ENCODE data around the gene GTPBP6. TPM values are rescaled to one million over a fixed set of nuclear protein-coding genes. Genes with fewer than 3 reads are reported as not detected.

GTPBP6 gene
- total RNA-seq, 1 experiment from 2014 or later, result 41.6 TPM

DNA sequence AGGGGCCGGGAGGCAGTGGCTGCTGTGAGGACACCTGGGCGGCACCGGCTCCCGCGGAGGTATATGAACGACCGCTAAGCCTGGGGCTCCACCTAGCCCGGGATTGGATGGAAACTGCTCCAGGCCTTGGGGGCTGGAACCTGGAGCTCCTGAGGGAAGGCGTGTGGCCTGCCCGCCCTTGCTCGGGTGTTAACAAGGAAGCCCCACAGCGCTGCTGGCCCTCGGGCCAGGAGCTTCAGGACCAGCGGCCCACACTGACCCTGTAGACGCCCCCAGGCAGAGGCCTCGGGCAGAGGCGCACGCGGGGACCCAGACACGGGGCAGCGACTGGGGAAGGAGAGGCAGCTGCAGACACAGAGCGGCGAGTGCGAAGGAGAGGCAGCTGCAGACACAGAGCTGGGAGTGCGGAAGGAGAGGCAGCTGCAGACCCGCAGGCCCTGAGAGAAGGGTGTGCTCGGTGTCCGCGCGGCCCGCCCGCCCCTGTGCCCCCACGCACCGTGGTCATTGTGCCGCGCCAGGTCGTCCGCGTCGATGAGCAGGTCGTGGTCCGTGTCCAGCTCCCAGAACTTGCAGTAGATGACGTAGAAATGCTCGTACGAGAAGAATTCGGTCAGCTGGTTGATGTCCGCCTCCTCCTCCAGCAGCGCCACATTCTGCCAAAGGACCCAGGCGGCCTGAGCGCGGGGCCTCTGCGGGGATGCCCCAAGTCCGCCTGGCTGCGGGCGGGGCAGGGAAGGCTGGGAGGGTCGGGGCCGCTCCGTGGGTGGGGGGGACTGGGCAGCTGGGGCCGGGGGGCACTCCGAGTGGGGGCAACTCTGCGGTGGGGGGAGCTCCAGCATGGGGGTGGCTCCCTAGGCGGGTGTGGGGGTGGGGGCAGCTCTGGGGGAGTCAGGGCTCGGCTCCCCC is 26.7 kb upstream of the GTPBP6 start:
- no peak overlapping the region for H3K9ac ChIP-seq (ENCODE audit: low read length)
- no TSS peak for BruUV-seq (replicated peaks)
- H4K20me1 ChIP-seq (ENCODE audit: insufficient read depth), result no peaks in the 10 kb centered on the region
- DNase-seq (ENCODE audit: low read depth, low spot score) (no peak), ATAC-seq (no peak)
- TF ChIP-seq FOSL1 (IDR thresholded peaks at IDR 0.05; ENCODE audit: low read depth), result no peak
- no peak for TF ChIP-seq SRF (IDR thresholded peaks at IDR 0.05; ENCODE audit: low read depth)
- no peak for TF ChIP-seq SIN3A (IDR thresholded peaks at IDR 0.05; ENCODE audit: low read depth)
- TF ChIP-seq ELF1 (IDR thresholded peaks at IDR 0.05; ENCODE audit: borderline replicate concordance, low read depth), result no peak
- TF ChIP-seq ZFX (IDR thresholded peaks at IDR 0.05), result no peak
- TF ChIP-seq, protein P1, sequence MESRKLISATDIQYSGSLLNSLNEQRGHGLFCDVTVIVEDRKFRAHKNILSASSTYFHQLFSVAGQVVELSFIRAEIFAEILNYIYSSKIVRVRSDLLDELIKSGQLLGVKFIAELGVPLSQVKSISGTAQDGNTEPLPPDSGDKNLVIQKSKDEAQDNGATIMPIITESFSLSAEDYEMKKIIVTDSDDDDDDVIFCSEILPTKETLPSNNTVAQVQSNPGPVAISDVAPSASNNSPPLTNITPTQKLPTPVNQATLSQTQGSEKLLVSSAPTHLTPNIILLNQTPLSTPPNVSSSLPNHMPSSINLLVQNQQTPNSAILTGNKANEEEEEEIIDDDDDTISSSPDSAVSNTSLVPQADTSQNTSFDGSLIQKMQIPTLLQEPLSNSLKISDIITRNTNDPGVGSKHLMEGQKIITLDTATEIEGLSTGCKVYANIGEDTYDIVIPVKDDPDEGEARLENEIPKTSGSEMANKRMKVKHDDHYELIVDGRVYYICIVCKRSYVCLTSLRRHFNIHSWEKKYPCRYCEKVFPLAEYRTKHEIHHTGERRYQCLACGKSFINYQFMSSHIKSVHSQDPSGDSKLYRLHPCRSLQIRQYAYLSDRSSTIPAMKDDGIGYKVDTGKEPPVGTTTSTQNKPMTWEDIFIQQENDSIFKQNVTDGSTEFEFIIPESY (IDR thresholded peaks at IDR 0.05; ENCODE audit: extremely low read depth, insufficient replicate concordance, low read length), result no peak
- TF ChIP-seq SP1 (IDR thresholded peaks at IDR 0.05; ENCODE audit: low read depth), result no peak
- no peak for TF ChIP-seq JUND (IDR thresholded peaks at IDR 0.05)
- no peak for TF ChIP-seq POLR2AphosphoS5 (IDR thresholded peaks at IDR 0.05; ENCODE audit: low read depth, low read length)
- no peak for TF ChIP-seq EGR1 (IDR thresholded peaks at IDR 0.05; ENCODE audit: low read depth)
- TF ChIP-seq CEBPB (IDR thresholded peaks at IDR 0.05; ENCODE audit: low read depth), result no peak
- CTCF ChIA-PET, result no interaction called here
- POLR2A ChIA-PET, result no interaction called here
- no peak overlapping the region for H3K4me3 ChIP-seq (replicated peaks in 1 of 2; ENCODE audit: low read depth in 1 of 2, low read length in 2 of 2)
- RAD21 ChIA-PET (ENCODE audit: low non-redundant PET in 1 of 2, low total read pairs in 2 of 2, uncharacterized antibody in 2 of 2, unreplicated experiment in 2 of 2), result no interaction called here
- H3K27me3 ChIP-seq (ENCODE audit: insufficient read depth, low read length), result no peaks in the 10 kb centered on the region
- intact Hi-C loops (cut with micrococcal nuclease), result no loop called here
- H3K9me3 ChIP-seq (ENCODE audit: control insufficient read depth in 1 of 2, insufficient read depth in 1 of 2, low read depth in 1 of 2, low read length in 2 of 2), result no peaks in the 10 kb centered on the region
- no peak overlapping the region for H3K4me2 ChIP-seq (ENCODE audit: low read length)
- no peaks in the 10 kb centered on the region for H3K36me3 ChIP-seq (ENCODE audit: control insufficient read depth in 1 of 2, insufficient read depth in 2 of 2, low read length in 2 of 2)
- no peaks in the 10 kb centered on the region for H3K4me1 ChIP-seq (ENCODE audit: control insufficient read depth in 1 of 2, insufficient read depth in 2 of 2, low read length in 2 of 2)
- no peaks in the 10 kb centered on the region for H3K79me2 ChIP-seq (ENCODE audit: insufficient read depth, low read length)
- H3K9me2 ChIP-seq (ENCODE audit: insufficient read depth), result no peaks in the 10 kb centered on the region
- no peak overlapping the region for H2AFZ ChIP-seq (ENCODE audit: low read depth, low read length, poor library complexity, severe bottlenecking)
- H3K27ac ChIP-seq (ENCODE audit: low read depth, low read length), result no peak overlapping the region

Data from HCT116 (cell line).